CD4-positive, alpha-beta T cell treated with Interleukin-15 for 1 hour (primary cell): ENCODE measurements around the gene LRRC8D.
"Not testable (repeated sequence)": the region's sequence is repeated elsewhere in the genome, so short reads cannot be mapped to it uniquely, and the experiment has no call there.

ENCODE experiments used
- DNase-seq: peaks from one replicate; pipeline ENCODE4 v3.0.0-alpha.2; 2020

The LRRC8D gene

DNA sequence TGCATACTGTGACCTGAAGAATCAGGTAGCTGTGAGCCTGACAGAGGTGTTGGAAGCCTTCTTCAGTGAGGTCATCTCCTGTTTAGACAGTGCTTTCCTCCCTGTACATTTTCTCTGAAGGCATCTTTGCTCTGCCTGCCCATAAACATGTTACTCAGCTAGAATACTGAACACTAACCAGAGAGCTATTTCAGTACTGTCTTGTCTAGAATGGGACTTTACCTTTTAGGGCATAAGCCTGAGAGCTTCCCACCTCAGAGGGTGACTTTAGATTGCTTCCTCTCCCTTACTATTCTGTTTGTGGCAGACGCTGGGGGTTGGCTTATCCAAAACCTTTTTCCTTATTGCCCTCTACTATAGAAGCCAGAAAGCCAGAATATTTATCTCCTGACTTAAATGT, 150.8 kb downstream of the LRRC8D start:
- DNase-seq = no peak

GRCh38 chr1:89972024-89972423, 151.2 kb downstream of the LRRC8D start:
- DNase-seq = no peak

- DNase-seq = no peak
Observed at GRCh38 chr1:89973471-89974127, 152.8 kb downstream of the LRRC8D start.

GRCh38 chr1:89974256-89974655, 153.4 kb downstream of the LRRC8D start:
- no peak for DNase-seq

GRCh38 chr1:89974696-89975470, 154.1 kb downstream of the LRRC8D start:
- DNase-seq = no peak

- no peak for DNase-seq
Observed at GRCh38 chr1:89975540-89976125, 154.8 kb downstream of the LRRC8D start.

- DNase-seq = no peak
Observed at GRCh38 chr1:89978755-89979154, 157.9 kb downstream of the LRRC8D start.

- no peak for DNase-seq
Observed at GRCh38 chr1:89980605-89981004, 159.8 kb downstream of the LRRC8D start.

- not testable (repeated sequence) for DNase-seq
Observed at GRCh38 chr1:89982846-89983245, 162.0 kb downstream of the LRRC8D start.

DNA sequence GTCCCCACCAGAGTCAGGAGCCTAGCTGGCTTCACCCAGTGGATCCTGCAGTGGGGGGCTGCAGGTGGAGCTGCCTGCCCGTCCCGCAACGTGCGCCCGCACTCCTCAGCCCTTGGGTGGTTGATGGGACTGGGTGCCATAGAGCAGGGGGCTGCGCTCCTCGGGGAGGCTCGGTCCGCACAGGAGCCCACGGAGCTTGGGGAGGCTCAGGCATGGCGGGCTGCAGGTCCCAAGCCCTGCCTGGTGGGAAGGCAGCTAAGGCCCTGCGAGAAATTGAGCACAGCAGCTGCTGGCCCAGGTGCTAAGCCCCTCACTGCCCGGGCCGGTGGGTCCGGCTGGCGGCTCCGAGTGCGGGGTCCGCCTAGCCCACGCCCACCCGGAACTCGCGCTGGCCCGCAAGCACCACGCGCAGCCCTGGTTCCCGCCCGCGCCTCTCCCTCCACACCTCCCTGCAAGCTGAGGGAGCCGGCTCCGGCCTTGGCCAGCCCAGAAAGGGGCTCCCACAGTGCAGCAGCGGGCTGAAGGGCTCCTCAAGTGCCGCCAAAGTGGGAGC, 163.8 kb downstream of the LRRC8D start:
- DNase-seq = not testable (repeated sequence)

DNA sequence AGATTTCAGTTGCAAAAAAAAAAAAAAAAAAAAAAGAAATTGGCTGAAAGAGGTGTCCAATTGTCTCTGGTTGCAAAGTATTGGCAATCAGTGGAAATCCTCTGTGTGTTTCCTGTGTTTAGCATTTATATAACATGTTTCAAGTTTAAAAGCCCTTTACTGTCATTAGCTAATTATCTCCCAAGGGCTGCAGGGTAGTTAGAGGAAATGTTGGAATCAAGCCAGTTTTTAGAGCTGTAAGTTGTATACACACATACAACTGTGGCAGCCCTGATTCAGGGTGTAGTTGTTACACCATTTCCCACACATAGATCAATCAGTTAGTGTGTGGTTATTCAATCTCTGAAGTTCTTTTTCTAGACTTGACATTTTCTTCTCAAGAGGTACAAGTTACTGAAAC, 165.2 kb downstream of the LRRC8D start:
- no peak for DNase-seq
